TTC549 (cell line): ENCODE data around the gene TBX1.
"Not testable (repeated sequence)": the region's sequence is repeated elsewhere in the genome, so short reads cannot be mapped to it uniquely, and the experiment has no call there.

ENCODE experiments used
- FAIRE-seq: peaks from 2 replicates; lab custom pipeline; 2012; peaks lifted over from hg19 to GRCh38; lab: Jason Lieb, UNC

TBX1 gene

GRCh38 chr22:19785461-19786263 is 25.1 kb downstream of the TBX1 start:
- FAIRE-seq = no peak

DNA sequence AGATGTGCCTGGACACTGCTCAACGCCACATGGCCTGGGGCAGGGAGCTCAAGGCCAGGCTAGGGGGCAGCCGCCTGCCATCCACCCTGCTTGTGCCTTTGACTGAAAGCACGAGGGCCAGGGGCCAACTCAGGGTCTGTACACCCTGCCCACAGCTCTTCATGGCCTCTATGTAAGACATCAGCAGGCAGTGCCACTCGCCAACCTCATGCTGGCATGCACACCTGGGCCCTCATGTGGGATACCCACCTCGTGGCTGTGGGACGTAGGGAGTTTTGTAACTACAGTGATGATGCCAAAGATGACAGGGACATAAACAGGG is 25.6 kb downstream of the TBX1 start:
- no peak for FAIRE-seq

DNA sequence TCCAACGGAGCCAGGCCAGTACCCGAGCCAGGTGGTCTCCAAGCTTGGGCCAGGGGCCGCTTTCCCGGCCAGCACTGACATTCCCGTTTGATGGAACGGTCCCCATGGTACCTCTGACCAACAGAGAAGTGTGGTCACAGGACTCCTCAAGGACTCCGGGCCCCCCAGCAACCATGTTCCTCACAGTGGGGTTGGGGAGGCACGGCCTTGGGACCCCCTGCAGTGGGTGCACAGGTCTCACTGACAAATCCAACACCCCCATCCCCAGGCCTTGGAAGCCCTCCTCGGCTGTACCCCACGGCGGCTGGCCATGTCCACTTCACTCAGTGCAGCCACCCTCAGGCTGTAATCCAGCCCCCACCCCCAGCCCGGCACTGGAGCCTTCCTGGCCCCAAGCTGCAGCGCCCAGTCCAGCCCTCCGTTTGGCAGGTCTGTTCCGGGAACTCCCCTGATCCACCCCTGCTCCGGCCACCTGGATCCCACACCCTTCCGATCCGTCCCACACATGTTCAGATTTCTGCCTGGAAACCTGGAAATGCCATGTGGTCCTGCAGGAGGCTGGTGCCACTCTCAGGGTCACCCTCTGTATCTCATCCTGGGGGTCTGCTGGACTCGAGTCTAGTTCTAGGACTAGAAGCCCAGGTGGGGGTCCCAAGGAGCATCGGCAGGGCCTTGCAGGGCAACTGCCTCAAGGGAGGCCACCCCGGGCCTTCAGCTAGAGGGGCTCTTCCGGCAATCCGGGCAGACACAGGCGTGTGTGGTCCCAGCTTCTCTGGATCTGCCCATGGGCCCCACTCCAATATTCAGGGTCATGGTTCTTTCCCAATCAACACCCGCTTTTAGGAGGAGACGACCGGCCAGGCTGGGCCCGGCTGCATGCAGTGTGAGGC is 26.6 kb downstream of the TBX1 start:
- no peak for FAIRE-seq

- FAIRE-seq = no peak
These were observed 27.2 kb downstream of the TBX1 start for GRCh38 chr22:19787849-19788141.

GRCh38 chr22:19788661-19789225 is 28.2 kb downstream of the TBX1 start:
- no peak for FAIRE-seq

GRCh38 chr22:19789406-19789805 is 28.8 kb downstream of the TBX1 start:
- no peak for FAIRE-seq

DNA sequence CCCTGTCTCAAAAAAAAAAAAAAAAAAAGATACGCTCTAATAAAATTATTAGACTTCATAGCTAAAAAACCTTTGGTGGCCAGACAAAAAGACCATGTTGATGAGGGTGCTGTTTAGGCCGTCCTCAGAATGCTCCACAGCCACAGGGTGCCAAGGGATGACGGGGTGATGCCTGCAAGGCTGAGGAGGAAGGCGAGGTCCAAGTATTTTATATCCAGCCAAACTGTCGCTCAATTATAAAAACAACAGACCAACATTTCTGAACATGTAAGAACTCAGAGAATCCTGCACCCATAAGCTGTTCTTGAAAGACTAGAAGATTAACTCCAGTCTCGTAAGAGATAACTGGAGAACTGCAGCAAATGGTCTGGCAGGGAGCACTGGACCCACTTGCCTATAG is 29.2 kb downstream of the TBX1 start:
- no peak for FAIRE-seq

DNA sequence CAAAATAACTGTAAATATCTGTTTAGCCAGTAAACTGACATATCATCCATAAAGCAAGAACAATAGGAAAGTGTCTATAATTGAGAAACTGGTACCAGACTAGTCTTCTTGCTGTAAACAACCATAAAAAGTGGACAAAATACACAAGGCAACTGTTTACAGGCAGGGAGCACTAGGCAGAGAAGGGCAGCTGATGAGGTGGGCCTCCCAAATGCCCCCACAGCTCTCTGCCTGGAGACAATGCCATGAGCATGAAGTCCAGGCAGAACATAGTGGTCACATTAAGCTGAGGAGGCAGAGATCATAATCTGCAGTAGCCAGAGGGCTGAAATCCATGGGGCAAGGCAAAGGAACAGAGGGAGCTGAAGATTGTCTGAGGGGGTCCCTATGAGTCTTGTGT is 30.7 kb downstream of the TBX1 start:
- FAIRE-seq = no peak

- no peak for FAIRE-seq
These were observed 31.3 kb downstream of the TBX1 start for GRCh38 chr22:19791894-19792293.

DNA sequence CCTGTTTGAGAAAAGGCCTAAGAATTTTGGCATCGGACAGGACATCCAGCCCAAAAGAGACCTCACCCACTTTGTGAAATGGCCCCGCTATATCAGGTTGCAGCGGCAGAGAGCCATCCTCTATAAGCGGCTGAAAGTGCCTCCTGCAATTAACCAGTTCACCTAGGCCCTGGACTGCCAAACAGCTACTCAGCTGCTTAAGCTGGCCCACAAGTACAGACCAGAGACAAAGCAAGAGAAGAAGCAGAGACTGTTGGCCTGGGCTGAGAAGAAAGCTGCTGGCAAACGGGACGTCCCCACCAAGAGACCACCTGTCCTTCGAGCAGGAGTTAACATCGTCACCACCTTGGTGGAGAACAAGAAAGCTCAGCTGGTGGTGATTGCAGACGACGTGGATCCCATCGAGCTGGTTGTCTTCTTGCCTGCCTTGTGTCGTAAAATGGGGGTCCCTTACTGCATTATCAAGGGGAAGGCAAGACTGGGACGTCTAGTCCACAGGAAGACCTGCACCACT is 31.9 kb downstream of the TBX1 start:
- FAIRE-seq = not testable (repeated sequence)

GRCh38 chr22:19793161-19793560 is 32.6 kb downstream of the TBX1 start:
- no peak for FAIRE-seq

- FAIRE-seq = no peak
These were observed 33.2 kb downstream of the TBX1 start for GRCh38 chr22:19793661-19794310.

- FAIRE-seq = no peak
These were observed 35.0 kb downstream of the TBX1 start for GRCh38 chr22:19795617-19796008.

DNA sequence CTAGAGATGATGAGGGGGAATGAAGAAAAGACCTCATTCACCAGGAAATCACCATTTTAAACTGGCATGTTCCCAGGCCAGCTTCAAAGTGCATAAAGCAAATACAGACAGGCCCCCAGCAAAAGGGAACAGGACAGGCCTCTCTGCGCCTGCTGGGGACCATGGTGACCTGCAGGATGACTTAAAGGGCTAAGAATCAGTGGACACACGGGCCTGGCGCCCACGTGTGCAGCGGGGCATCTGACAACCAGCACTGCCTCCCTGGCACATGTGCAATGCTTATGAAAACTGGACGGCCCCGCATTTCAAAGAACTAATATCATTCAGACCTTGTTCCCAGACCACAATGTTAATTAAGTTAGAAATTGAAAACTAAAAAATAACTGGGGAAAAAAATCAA is 35.6 kb downstream of the TBX1 start:
- FAIRE-seq = no peak

DNA sequence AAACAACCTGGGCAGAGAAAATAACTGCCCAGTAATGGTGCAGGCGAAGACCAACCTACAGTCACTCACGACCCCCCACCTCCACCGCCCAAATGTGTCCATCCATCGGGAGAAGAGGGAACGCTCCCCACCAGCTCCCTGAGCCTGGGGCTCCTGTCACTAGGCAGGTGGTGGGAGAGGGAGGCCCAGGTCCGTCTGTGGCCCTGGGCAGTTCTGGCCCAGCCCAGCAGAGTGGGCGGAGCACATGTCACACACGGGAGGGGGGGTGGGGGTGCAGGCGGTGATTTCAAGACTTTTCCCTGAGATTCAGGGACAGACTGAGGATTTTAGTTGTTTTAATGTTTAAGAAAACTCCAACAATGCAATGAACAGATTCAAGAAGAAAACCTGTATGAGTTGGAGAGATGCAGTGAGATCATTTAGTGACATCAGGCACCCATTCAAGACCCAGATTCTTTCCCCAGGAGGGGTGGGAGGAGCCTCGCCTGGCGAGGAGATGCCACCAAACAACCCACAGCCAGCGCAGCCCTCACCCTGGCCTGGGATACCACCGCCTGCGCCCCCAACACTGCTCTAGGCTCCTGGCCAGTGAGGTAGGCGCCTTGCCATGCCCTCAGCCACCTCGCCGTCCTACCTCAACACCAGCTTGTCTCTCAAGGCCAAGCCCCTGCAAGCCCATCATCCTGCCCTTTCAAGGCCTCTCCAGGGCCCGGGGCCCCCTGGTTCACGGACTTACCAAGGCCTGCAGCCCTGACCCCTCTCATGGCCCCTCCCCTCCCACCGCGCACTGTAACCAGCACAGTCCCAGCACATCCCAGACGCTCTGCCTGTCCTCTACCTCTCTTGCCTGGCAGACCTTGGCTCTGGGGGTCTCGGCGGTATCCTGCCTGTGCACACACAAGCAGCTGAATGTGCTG is 36.8 kb downstream of the TBX1 start:
- no peak for FAIRE-seq

DNA sequence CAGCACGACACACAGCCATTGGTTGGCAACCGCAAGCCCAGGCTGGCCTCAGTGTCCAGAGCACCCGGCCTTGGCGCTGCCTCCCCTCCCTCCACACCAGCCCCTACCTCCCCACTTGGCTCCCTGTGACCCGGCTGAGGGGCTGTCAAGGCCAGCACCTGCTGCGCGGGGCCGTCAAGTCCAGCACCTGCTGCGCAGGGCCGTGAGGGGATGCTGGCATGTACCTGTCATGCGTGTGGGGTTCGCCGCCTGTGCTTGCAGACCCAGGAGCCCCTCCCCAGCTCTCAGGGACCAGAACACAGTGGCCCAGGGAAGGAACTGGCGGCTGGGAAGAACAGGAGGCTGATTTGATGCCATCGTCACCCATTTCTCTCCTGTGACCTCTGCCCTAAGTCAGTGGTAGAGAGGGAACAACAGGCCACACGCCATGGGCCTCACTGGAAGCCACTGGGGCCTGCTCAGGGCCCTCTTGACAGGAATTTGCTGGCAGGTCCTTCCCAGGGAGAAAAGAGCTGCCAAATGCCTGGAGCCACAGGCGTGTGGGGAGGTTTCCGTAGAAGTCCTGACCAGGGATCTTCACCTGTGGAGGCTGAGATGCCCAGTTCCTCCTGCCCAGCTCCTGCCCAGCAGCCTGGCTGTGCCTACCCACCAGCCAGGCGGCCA is 37.6 kb downstream of the TBX1 start:
- no peak for FAIRE-seq

- no peak for FAIRE-seq
These were observed 38.3 kb downstream of the TBX1 start for GRCh38 chr22:19798891-19799293.

DNA sequence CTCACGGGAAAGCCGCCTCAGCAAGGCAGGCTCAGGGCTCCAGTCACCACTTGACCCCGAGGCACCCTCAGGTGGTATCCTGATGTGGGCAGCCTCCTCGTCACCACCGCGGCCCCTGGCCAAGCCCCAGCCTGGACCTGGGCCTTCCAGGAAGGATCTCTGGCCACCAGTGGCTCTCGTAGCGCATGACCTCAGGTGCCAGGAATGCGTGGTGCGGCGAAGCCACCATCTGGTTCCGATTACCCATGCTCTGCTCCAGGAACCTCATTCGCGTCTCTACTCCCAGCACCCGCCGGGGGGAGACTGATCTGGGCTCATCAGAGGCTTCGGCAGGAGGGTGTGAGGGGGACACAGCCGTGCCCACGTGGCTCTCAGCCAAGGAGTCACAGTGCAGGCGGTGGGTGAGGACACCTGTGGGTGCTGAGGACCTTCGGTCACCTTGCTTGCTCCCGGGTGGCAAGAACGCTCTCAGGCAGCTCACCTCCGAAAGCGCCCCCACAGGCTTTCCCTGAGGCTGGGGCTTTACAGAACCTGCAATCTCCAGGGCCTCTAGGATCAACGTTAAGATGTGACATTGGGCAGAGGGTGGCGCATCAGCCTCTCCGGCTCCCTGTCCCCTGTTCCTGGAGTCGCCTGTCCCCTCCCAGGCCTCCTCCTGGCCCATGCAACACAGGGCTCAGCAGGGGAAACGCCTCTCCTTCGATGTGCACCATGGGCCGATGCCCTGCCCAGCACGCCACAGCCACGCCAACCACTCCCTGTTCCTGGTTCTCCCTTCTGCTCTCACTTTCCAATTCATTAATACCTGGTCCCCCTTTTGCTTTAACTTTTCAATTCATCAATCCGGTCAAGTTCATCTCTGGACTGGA is 39.0 kb downstream of the TBX1 start:
- FAIRE-seq = no peak

DNA sequence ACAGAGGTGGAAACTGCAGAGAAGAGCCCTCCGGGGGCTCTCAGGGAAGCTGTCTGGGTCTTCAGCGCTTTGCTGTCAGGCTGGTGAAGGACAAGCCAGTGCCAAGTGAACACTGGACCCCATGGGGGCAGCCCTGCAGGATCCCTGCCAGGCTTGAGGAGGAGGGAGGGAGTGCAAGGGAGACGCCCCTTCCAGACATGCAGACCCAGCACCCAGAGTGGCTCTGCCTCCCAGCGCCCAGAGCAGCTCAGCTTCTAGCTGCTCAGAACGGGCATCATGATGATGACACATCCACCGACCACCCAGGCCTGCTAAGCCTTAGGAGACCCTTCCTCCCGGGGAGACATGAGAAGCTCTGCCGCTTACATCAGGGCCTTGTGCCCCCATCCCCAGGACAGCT is 39.7 kb downstream of the TBX1 start:
- no peak for FAIRE-seq

GRCh38 chr22:19800761-19801244 is 40.2 kb downstream of the TBX1 start:
- FAIRE-seq = no peak
